GM12878 (cell line): ENCODE measurements around the gene LCORL. TPM values are rescaled to one million over a fixed set of nuclear protein-coding genes. Genes with fewer than 3 reads are reported as not detected.
A peak's percentile ranks its signal among the peaks of the same experiment; 100 is the strongest.

Experiments
- ATAC-seq: fragments of 200-7000 bp; cut with Tn5 transposase; 3 replicates; pipeline ENCODE4 v1.9.1; 2020; ENCODE audit warnings: mild to moderate bottlenecking, moderate library complexity
- BruUV-seq: library from RNA; stranded (reverse); fragments of 400-500 nt; replicated peaks from 2 replicates; lab custom pipeline; 2021; lab: Mats Ljungman, UMichigan
- CTCF ChIA-PET: fragments of 300-600 bp; sonication (Branson Sonifier 250); formaldehyde crosslinking; extraction: SDS; loops from one replicate; lab custom pipeline; 2021; ENCODE audit warnings: inconsistent platforms; lab: Yijun Ruan, JAX
- POLR2A ChIA-PET: fragments of 350-600 bp; formaldehyde crosslinking; extraction: SDS; loops from one replicate; lab custom pipeline; 2021; ENCODE audit warnings: inconsistent platforms; lab: Charles Lee
- RAD21 ChIA-PET: fragments of 300-600 bp; sonication (Branson Sonifier 250); formaldehyde crosslinking; loops from one replicate; lab custom pipeline; 2023; ENCODE audit warnings: antibody characterized with exemption; ENCODE audit not compliant: unreplicated experiment; lab: Charles Lee
- SMC1A ChIA-PET: fragments of 300-600 bp; sonication (Branson Sonifier 250); formaldehyde crosslinking; loops from one replicate; lab custom pipeline; 2023; ENCODE audit not compliant: unreplicated experiment, uncharacterized antibody; lab: Charles Lee
- DNase-seq: peaks from one replicate; pipeline ENCODE4 v3.0.0-alpha.2; 2011; ENCODE audit warnings: low read depth, low spot score
- FAIRE-seq: peaks from 3 replicates; lab custom pipeline; 2011; peaks lifted over from hg19 to GRCh38; lab: Jason Lieb, UNC
- H2AFZ ChIP-seq: 2 replicates; pipeline ENCODE4 v1.6.0; 2011; ENCODE audit warnings: low read depth, low read length, control low read depth; ENCODE audit not compliant: control insufficient read depth
- H3K27ac ChIP-seq: 2 replicates; pipeline ENCODE4 v1.5.1; 2011; ENCODE audit warnings: control low read depth; ENCODE audit not compliant: control insufficient read depth, insufficient read depth
- H3K27me3 ChIP-seq, 2 experiments: replicated peaks in 1 of 2; 2 replicates each; pipeline versions ENCODE4 v1.6.0 to v1.6.1; 2011; ENCODE audit warnings: low read length in 1 of 2; ENCODE audit not compliant: control insufficient read depth in 2 of 2, insufficient read depth in 2 of 2
- H3K36me3 ChIP-seq, 2 experiments: 2 replicates each; pipeline ENCODE4 v1.5.1; 2011; ENCODE audit warnings: low read length in 1 of 2; ENCODE audit not compliant: control insufficient read depth in 2 of 2, insufficient read depth in 2 of 2
- H3K4me1 ChIP-seq: 2 replicates; pipeline ENCODE4 v1.6.1; 2011; ENCODE audit warnings: mild to moderate bottlenecking, low read length, moderate library complexity, mixed read lengths; ENCODE audit not compliant: control insufficient read depth, insufficient read depth
- H3K4me2 ChIP-seq: 2 replicates; pipeline ENCODE4 v1.6.0; 2011; ENCODE audit warnings: control low read depth; ENCODE audit not compliant: control insufficient read depth, insufficient read depth
- H3K4me3 ChIP-seq: fragments of 200-600 bp; sonication (generic); 2 replicates; pipeline ENCODE4 v1.5.1; 2016
- H3K79me2 ChIP-seq: 2 replicates; pipeline ENCODE4 v1.6.0; 2011; ENCODE audit warnings: low read length; ENCODE audit not compliant: control insufficient read depth, insufficient read depth
- H3K9ac ChIP-seq: 2 replicates; pipeline ENCODE4 v1.8.0; 2011; ENCODE audit warnings: low read length, control low read depth, mixed read lengths; ENCODE audit not compliant: control insufficient read depth, insufficient read depth
- H3K9me3 ChIP-seq: replicated peaks from 3 replicates; pipeline ENCODE4 v1.5.1; 2011; ENCODE audit warnings: mild to moderate bottlenecking, low read length; ENCODE audit not compliant: control insufficient read depth, insufficient read depth
- H4K20me1 ChIP-seq: 2 replicates; pipeline ENCODE4 v1.6.0; 2011; ENCODE audit not compliant: control insufficient read depth, insufficient read depth
- BMI1 ChIP-seq: fragments of 450-650 bp; IDR thresholded peaks from 2 replicates; pipeline ENCODE4 v1.6.1; 2016; ENCODE audit warnings: mild to moderate bottlenecking, moderate library complexity, borderline replicate concordance
- CHD2 ChIP-seq: IDR thresholded peaks from 2 replicates; pipeline ENCODE4 v1.6.1; 2011; ENCODE audit warnings: low read depth, low read length, improper control_type of control experiment, borderline replicate concordance
- ESRRA ChIP-seq: IDR thresholded peaks from 2 replicates; pipeline ENCODE4 v1.6.1; 2012; ENCODE audit warnings: mild to moderate bottlenecking, low read length, improper control_type of control experiment
- NFXL1 ChIP-seq: fragments of 450-650 bp; IDR thresholded peaks from 2 replicates; pipeline ENCODE4 v1.6.1; 2017; ENCODE audit warnings: antibody characterized with exemption, mild to moderate bottlenecking, borderline replicate concordance
- NR2C2 ChIP-seq: IDR thresholded peaks from 2 replicates; pipeline ENCODE4 v1.6.1; 2011; ENCODE audit warnings: borderline replicate concordance, low read depth; ENCODE audit not compliant: control insufficient read depth, insufficient read length
- NR2F1 ChIP-seq: fragments of 450-650 bp; conservative IDR thresholded peaks from 2 replicates; pipeline ENCODE4 v1.6.1; 2017; ENCODE audit warnings: mild to moderate bottlenecking
- RAD51 ChIP-seq: fragments of 450-650 bp; IDR thresholded peaks from 2 replicates; pipeline ENCODE4 v1.6.1; 2016; ENCODE audit warnings: moderate library complexity, mild to moderate bottlenecking, inconsistent platforms
- SIN3A ChIP-seq: IDR thresholded peaks from 2 replicates; pipeline ENCODE4 v1.6.1; 2012; ENCODE audit warnings: low read depth, low read length, improper control_type of control experiment
- SMAD1 ChIP-seq: fragments of 450-650 bp; IDR thresholded peaks from 2 replicates; pipeline ENCODE4 v1.6.1; 2018; ENCODE audit warnings: mild to moderate bottlenecking, low read depth; ENCODE audit not compliant: partially characterized antibody
- SPI1 ChIP-seq: IDR thresholded peaks from 2 replicates; pipeline ENCODE4 v1.6.1; 2011; ENCODE audit warnings: low read depth, mild to moderate bottlenecking, low read length, moderate library complexity, borderline replicate concordance; ENCODE audit not compliant: insufficient read depth
- TAF1 ChIP-seq: IDR thresholded peaks from 2 replicates; pipeline ENCODE4 v1.6.1; 2011; ENCODE audit warnings: mild to moderate bottlenecking, low read depth, low read length, borderline replicate concordance
- ZNF207 ChIP-seq: fragments of 450-650 bp; IDR thresholded peaks from 2 replicates; pipeline ENCODE4 v1.6.1; 2014; ENCODE audit warnings: antibody characterized with exemption, mild to moderate bottlenecking, borderline replicate concordance
- ZSCAN29 ChIP-seq: fragments of 450-650 bp; IDR thresholded peaks from 2 replicates; pipeline ENCODE4 v1.6.1; 2017; ENCODE audit warnings: mild to moderate bottlenecking, moderate library complexity
- WGBS: methylation state at CpG from one replicate; pipeline ENCODE4 v1.1.6; 2016; ENCODE audit warnings: low lambda C conversion rate; ENCODE audit not compliant: insufficient replicate concordance, insufficient coverage; ENCODE audit errors: missing lambda C conversion rate; 5-methylcytosine and 5-hydroxymethylcytosine counted together
- in situ Hi-C: fragments of 300-500 bp; cut with MboI; formaldehyde crosslinking; loops from 9 replicates; pipeline ENCODE4 v1.14.3; 2018; ENCODE audit warnings: mixed read lengths
- intact Hi-C: fragments of 100-400 bp; cut with micrococcal nuclease; formaldehyde crosslinking; loops from one replicate; pipeline ENCODE4 v1.14.2; 2022; ENCODE audit not compliant: unreplicated experiment
- polyA plus RNA-seq, 11 experiments: library from polyadenylated mRNA; depleted of rRNA in 4 of 11; unstranded in 6 of 11; stranded (reverse) in 5 of 11; fragments of >200 nt; fragmentation: Nextera tagmentation in 4 of 11; fragmentation: Illumina TruSeq in 1 of 11; extraction: Ambion mirVana in 4 of 11; extraction: Trizol in 1 of 11; gene quantifications; 1 replicate in 1 of 11; 2 replicates in 10 of 11; pipeline versions ENCODE4 v1.2.1 to v1.2.3, GENCODE V29; 2011 to 2016; ENCODE audit warnings: inconsistent platforms in 2 of 11, missing spikeins in 2 of 11, low read depth in 1 of 11
- total RNA-seq, 4 experiments: library from RNA; depleted of rRNA in 3 of 4; stranded (reverse); fragments of >200 nt in 3 of 4; fragmentation: Illumina TruSeq in 1 of 4; extraction: Trizol in 1 of 4; gene quantifications; 2 replicates each; pipeline versions ENCODE4 v1.2.1 to v1.2.3, GENCODE V29; 2013 to 2021
- TF ChIP-seq, protein P1 (sequence below): fragments of 450-650 bp; IDR thresholded peaks from 2 replicates; pipeline ENCODE4 v1.6.1; 2016; ENCODE audit warnings: mild to moderate bottlenecking
- TF ChIP-seq, protein P2 (sequence below): fragments of 450-650 bp; IDR thresholded peaks from 2 replicates; pipeline ENCODE4 v1.6.1; 2016; ENCODE audit warnings: mild to moderate bottlenecking
- TF ChIP-seq, protein P3 (sequence below): fragments of 150-350 bp; IDR thresholded peaks from 2 replicates; pipeline ENCODE4 v1.6.1; 2014; ENCODE audit warnings: mild to moderate bottlenecking, low read depth, low read length

The LCORL gene
- total and polyA plus RNA-seq, 10 of the 15 experiments (the other 5 are each of a cell fraction or from before 2014, with no cell fraction given) = 2.2 to 9.8 (median 5.9) TPM

DNA sequence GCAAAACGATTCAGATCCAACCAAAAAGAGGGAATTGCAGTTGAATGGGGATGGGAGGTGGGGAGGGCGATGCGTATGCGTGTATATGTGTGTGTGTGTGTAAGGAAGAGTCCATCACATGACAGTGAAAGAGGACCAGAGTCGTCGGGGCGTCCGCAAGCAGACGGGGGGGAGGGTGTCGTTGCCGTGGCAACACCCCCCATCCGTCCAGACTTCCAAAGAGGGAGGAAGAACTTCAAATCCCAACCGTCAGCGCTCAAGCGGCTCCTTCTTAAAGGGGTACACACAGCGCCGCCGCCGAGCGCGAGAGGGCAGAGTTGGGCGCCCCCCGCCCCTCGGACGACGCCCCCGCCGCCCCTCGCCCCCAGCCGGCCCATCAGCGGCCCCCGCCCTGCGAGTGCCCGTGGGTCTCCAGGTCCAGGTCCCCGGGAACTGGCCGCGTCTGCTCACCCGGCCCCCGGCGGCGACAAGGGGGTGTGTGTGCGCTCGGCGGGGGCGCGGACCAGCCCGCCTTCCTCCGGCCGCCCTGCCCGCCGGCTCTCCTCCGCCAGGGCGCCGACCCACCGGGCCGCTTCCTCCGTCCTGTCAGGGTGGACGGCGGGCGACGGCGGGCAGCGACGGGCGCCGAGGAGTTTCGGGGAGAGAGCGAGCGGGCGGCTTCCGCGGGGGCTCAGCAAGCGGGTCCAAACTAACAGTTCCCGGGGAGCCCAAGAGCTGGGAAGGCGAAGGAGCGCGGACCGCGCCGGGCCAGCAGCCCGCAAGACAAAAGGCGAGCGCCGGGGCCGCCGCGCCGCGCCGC, 685 bp downstream of the LCORL start:
- ATAC-seq (peak; percentile 39), DNase-seq (peak; percentile 32), FAIRE-seq (no peak)
- intact Hi-C loops (loop anchor here (2.0 kb wide), 2 partner anchors 210 to 444 kb away; partner anchors contain the start of genes DCAF16, LAP3 and NCAPG), in situ Hi-C loops (loop anchor here (10.0 kb wide), 2 partner anchors 206 to 446 kb away; partner anchors contain the start of genes DCAF16, LAP3 and NCAPG)
- RAD21 ChIA-PET = interaction anchor here (1.6 kb wide), 1 partner anchor 204 kb away, joined by 9 read pairs; no protein-coding TSS in a partner anchor
- Histone ChIP-seq H3K36me3 (no peaks in the 10 kb centered on the region), H3K79me2 (peaks cover 44% of the 10 kb centered on the region), H2AFZ (peak overlapping the region; percentile 72), H3K4me1 (no peaks in the 10 kb centered on the region; the same call in 1 of the 2 replicates), H3K4me2 (peak overlapping the region; percentile 84), H3K4me3 (peak overlapping the region; percentile 90), H3K27me3 (no peaks in the 10 kb centered on the region), H3K9ac (peak overlapping the region; percentile 91), H3K27ac (peak overlapping the region; percentile 84), H4K20me1 (no peaks in the 10 kb centered on the region), H3K9me3 (no peaks in the 10 kb centered on the region; the same call in 2 of the 3 replicates)
- BruUV-seq = no TSS peak
- SMC1A ChIA-PET = interaction anchor here (1.8 kb wide), 1 partner anchor 8 kb away, joined by 4 read pairs; no protein-coding TSS in a partner anchor
- under 1% methylated on average over 44 of the region's 90 CpGs for WGBS
- POLR2A ChIA-PET = interaction anchor here (1.0 to 2.1 kb wide), 2 partner anchors 37 to 444 kb away, joined by 3 to 7 read pairs; partner anchors contain the start of gene LAP3
- CTCF ChIA-PET = interaction anchor here (1.2 to 1.7 kb wide), 3 partner anchors 10 to 105 kb away, joined by 3 to 6 read pairs (median 3); no protein-coding TSS in a partner anchor
- TF ChIP-seq TAF1 (no peak), SIN3A (0 out of 2 replicates have a peak, but pooled peaks have one; percentile 22), CHD2 (no peak), RAD51 (peak; percentile 42; the same call in 1 of the 2 replicates), BMI1 (peak; percentile 81), ZNF207 (no peak), NFXL1 (no peak), SMAD1 (no peak), SPI1 (no peak), ESRRA (no peak), NR2F1 (no peak), ZSCAN29 (no peak), NR2C2 (no peak)
- TF ChIP-seq, protein P1, sequence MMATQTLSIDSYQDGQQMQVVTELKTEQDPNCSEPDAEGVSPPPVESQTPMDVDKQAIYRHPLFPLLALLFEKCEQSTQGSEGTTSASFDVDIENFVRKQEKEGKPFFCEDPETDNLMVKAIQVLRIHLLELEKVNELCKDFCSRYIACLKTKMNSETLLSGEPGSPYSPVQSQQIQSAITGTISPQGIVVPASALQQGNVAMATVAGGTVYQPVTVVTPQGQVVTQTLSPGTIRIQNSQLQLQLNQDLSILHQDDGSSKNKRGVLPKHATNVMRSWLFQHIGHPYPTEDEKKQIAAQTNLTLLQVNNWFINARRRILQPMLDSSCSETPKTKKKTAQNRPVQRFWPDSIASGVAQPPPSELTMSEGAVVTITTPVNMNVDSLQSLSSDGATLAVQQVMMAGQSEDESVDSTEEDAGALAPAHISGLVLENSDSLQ = peak; percentile 33; the same call in 1 of the 2 replicates
- TF ChIP-seq, protein P2, sequence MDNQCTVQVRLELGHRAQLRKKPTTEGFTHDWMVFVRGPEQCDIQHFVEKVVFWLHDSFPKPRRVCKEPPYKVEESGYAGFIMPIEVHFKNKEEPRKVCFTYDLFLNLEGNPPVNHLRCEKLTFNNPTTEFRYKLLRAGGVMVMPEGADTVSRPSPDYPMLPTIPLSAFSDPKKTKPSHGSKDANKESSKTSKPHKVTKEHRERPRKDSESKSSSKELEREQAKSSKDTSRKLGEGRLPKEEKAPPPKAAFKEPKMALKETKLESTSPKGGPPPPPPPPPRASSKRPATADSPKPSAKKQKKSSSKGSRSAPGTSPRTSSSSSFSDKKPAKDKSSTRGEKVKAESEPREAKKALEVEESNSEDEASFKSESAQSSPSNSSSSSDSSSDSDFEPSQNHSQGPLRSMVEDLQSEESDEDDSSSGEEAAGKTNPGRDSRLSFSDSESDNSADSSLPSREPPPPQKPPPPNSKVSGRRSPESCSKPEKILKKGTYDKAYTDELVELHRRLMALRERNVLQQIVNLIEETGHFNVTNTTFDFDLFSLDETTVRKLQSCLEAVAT = peak; percentile 26; the same call in 1 of the 2 replicates
- TF ChIP-seq, protein P3, sequence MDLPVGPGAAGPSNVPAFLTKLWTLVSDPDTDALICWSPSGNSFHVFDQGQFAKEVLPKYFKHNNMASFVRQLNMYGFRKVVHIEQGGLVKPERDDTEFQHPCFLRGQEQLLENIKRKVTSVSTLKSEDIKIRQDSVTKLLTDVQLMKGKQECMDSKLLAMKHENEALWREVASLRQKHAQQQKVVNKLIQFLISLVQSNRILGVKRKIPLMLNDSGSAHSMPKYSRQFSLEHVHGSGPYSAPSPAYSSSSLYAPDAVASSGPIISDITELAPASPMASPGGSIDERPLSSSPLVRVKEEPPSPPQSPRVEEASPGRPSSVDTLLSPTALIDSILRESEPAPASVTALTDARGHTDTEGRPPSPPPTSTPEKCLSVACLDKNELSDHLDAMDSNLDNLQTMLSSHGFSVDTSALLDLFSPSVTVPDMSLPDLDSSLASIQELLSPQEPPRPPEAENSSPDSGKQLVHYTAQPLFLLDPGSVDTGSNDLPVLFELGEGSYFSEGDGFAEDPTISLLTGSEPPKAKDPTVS = no peak
